ENCODE results near the gene ERP27.
A peak's percentile ranks its signal among the peaks of the same experiment; 100 is the strongest.

Gene ERP27

GRCh38 chr12:14950982-14951746 lies 12.8 kb upstream of the ERP27 start:
- peaks cover 62% of the 10 kb centered on the region for H3K79me2 ChIP-seq (ENCODE audit: insufficient read depth, low read length)
- peak overlapping the region; percentile 95 for H3K27ac ChIP-seq (ENCODE audit: low read depth, low read length, poor library complexity, severe bottlenecking)
- H3K36me3 ChIP-seq (ENCODE audit: insufficient read depth, low read length): peaks cover 72% of the 10 kb centered on the region
- H3K9me2 ChIP-seq (ENCODE audit: low read depth, low read length): no peaks in the 10 kb centered on the region
- H3K4me1 ChIP-seq (ENCODE audit: insufficient read depth, low read length, severe bottlenecking): peaks cover 86% of the 10 kb centered on the region
- TF ChIP-seq EZH2 (IDR thresholded peaks at IDR 0.05; ENCODE audit: borderline replicate concordance, low read length) (no peak), CTCF (IDR thresholded peaks at IDR 0.05; ENCODE audit: low read length) (no peak)
- no peaks in the 10 kb centered on the region for H3K27me3 ChIP-seq (ENCODE audit: insufficient read depth, low read length)
- H3K9ac ChIP-seq (ENCODE audit: low read length): peak overlapping the region; percentile 5; the same call in 1 of the 2 replicates
- no peak overlapping the region for H2AFZ ChIP-seq (ENCODE audit: low read length)
- H4K20me1 ChIP-seq (ENCODE audit: insufficient read depth, low read length): 0 out of 2 replicates have a peak, but pooled peaks cover 2% of the 10 kb centered on the region
- H3K4me3 ChIP-seq (ENCODE audit: low read depth, low read length, poor library complexity, severe bottlenecking): peak overlapping the region; percentile 17
- H3F3A ChIP-seq (ENCODE audit: insufficient read depth, low read length): 0 out of 2 replicates have a peak, but pooled peaks cover 3% of the 10 kb centered on the region
- H3K4me2 ChIP-seq (ENCODE audit: low read length): peak overlapping the region; percentile 64; the same call in 1 of the 2 replicates
- no peaks in the 10 kb centered on the region for H3K9me3 ChIP-seq (ENCODE audit: low read length)

- peaks cover 73% of the 10 kb centered on the region for H3K36me3 ChIP-seq (ENCODE audit: insufficient read depth, low read length)
- H3K9ac ChIP-seq (ENCODE audit: low read length): peak overlapping the region; percentile 12; the same call in 1 of the 2 replicates
- H3F3A ChIP-seq (ENCODE audit: insufficient read depth, low read length): 0 out of 2 replicates have a peak, but pooled peaks cover 3% of the 10 kb centered on the region
- H3K9me3 ChIP-seq (ENCODE audit: low read length): no peaks in the 10 kb centered on the region
- H3K27me3 ChIP-seq (ENCODE audit: insufficient read depth, low read length): no peaks in the 10 kb centered on the region
- TF ChIP-seq EZH2 (IDR thresholded peaks at IDR 0.05; ENCODE audit: borderline replicate concordance, low read length) (no peak), CTCF (IDR thresholded peaks at IDR 0.05; ENCODE audit: low read length) (no peak)
- H3K4me1 ChIP-seq (ENCODE audit: insufficient read depth, low read length, severe bottlenecking): peaks cover 79% of the 10 kb centered on the region
- H3K4me2 ChIP-seq (ENCODE audit: low read length): peak overlapping the region; percentile 20; the same call in 1 of the 2 replicates
- H3K27ac ChIP-seq (ENCODE audit: low read depth, low read length, poor library complexity, severe bottlenecking): peak overlapping the region; percentile 95
- H3K9me2 ChIP-seq (ENCODE audit: low read depth, low read length): no peaks in the 10 kb centered on the region
- H2AFZ ChIP-seq (ENCODE audit: low read length): no peak overlapping the region
- peaks cover 55% of the 10 kb centered on the region for H3K79me2 ChIP-seq (ENCODE audit: insufficient read depth, low read length)
- H4K20me1 ChIP-seq (ENCODE audit: insufficient read depth, low read length): 0 out of 2 replicates have a peak, but pooled peaks cover 2% of the 10 kb centered on the region
- H3K4me3 ChIP-seq (ENCODE audit: low read depth, low read length, poor library complexity, severe bottlenecking): no peak overlapping the region
Measured at GRCh38 chr12:14950421-14950820, 12.1 kb upstream of the ERP27 start.

- Histone ChIP-seq H3F3A (ENCODE audit: insufficient read depth, low read length) (0 out of 2 replicates have a peak, but pooled peaks cover 3% of the 10 kb centered on the region), H3K9me3 (ENCODE audit: low read length) (no peaks in the 10 kb centered on the region), H3K27me3 (ENCODE audit: insufficient read depth, low read length) (no peaks in the 10 kb centered on the region), H3K4me1 (ENCODE audit: insufficient read depth, low read length, severe bottlenecking) (peaks cover 71% of the 10 kb centered on the region), H3K27ac (ENCODE audit: low read depth, low read length, poor library complexity, severe bottlenecking) (peak overlapping the region; percentile 95), H3K9me2 (ENCODE audit: low read depth, low read length) (no peaks in the 10 kb centered on the region), H3K79me2 (ENCODE audit: insufficient read depth, low read length) (peaks cover 47% of the 10 kb centered on the region), H3K4me3 (ENCODE audit: low read depth, low read length, poor library complexity, severe bottlenecking) (peak overlapping the region; percentile 14), H3K4me2 (ENCODE audit: low read length) (peak overlapping the region; percentile 73; the same call in 1 of the 2 replicates), H4K20me1 (ENCODE audit: insufficient read depth, low read length) (0 out of 2 replicates have a peak, but pooled peaks cover 2% of the 10 kb centered on the region), H3K36me3 (ENCODE audit: insufficient read depth, low read length) (peaks cover 80% of the 10 kb centered on the region), H3K9ac (ENCODE audit: low read length) (peak overlapping the region; percentile 84), H2AFZ (ENCODE audit: low read length) (no peak overlapping the region)
- TF ChIP-seq CTCF (IDR thresholded peaks at IDR 0.05; ENCODE audit: low read length) (no peak), EZH2 (IDR thresholded peaks at IDR 0.05; ENCODE audit: borderline replicate concordance, low read length) (no peak)
Measured at GRCh38 chr12:14949631-14950030, 11.3 kb upstream of the ERP27 start.

Measured in OCI-LY1 (cell line).